Motor neuron (in vitro differentiated cells): ENCODE results near the gene TSPAN5. TPM values are rescaled to one million over a fixed set of nuclear protein-coding genes. Genes with fewer than 3 reads are reported as not detected.

Source experiments
- ATAC-seq, 8 experiments: fragments of 200-7000 bp; cut with Tn5 transposase; replicated peaks in 6 of 8; 2 replicates each; pipeline ENCODE4 v1.8.0; 2021; ENCODE audit warnings: mild to moderate bottlenecking in 8 of 8, moderate library complexity in 8 of 8
- H3K27ac ChIP-seq, 2 donors: fragments of 250-450 bp; sonication (Bioruptor Pico); 2 replicates each; pipeline ENCODE4 v1.9.0; 2021; ENCODE audit warnings: antibody characterized with exemption in 2 of 2, mild to moderate bottlenecking in 2 of 2, moderate library complexity in 1 of 2
- H3K4me1 ChIP-seq, 2 donors: fragments of 250-450 bp; sonication (Bioruptor Pico); replicated peaks in 1 of 2; 2 replicates each; pipeline ENCODE4 v1.6.1; 2021; ENCODE audit warnings: antibody characterized with exemption in 2 of 2, mild to moderate bottlenecking in 2 of 2, moderate library complexity in 1 of 2
- H3K4me3 ChIP-seq, 5 donors: fragments of 250-450 bp; sonication (Bioruptor Pico); 2 replicates each; pipeline ENCODE4 v1.9.0; 2021; ENCODE audit warnings: antibody characterized with exemption in 5 of 5, mild to moderate bottlenecking in 5 of 5, moderate library complexity in 4 of 5
- WGBS, 10 experiments: fragments of 450-650 bp; shearing (Covaris generic); methylation state at CpG; one replicate each; pipeline ENCODE4 v1.0.0; 2022; 5-methylcytosine and 5-hydroxymethylcytosine counted together
- in situ Hi-C, 9 experiments: fragments of 400-800 bp; cut with MboI; loops; one replicate each; pipeline ENCODE4 v1.15.0; 2021; ENCODE audit warnings: low sequenced_read_pairs in 9 of 9, low pct_unique_long_range_greater_than_20kb in 2 of 9; ENCODE audit not compliant: unreplicated experiment in 9 of 9
- total RNA-seq, 8 experiments: library from RNA; unstranded; fragments of 300-600 nt; gene quantifications; 2 replicates each; pipeline versions ENCODE4 v1.2.3 to v1.2.4, GENCODE V29; 2022

TSPAN5 gene
- total RNA-seq, 8 experiments from 2014 or later = 1.6 to 70.1 (median 39.0) TPM

DNA sequence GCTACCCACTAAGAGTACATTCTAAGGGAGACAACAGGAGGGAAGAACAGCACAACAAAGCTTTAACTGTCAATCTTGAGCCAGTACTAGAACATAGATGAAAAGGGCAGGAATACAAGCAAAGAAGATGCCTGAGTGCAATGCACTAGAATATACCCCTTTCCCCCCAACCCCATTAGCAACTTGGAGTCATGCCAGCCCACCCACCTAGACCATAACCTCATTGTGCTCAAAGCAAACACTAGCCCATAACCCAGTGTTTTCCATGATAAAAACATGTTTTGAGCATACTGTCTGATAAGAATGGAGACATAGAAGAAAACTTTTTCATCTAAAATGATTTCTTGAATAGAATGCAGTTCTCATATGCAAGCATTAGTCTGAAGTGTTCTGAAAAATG is 214.0 kb downstream of the TSPAN5 start:
- in situ Hi-C loops = no loop called here
- Histone ChIP-seq H3K4me1 (no peaks in the 10 kb centered on the region), H3K4me3 (no peak overlapping the region), H3K27ac (no peak overlapping the region)
- ATAC-seq = no peak

DNA sequence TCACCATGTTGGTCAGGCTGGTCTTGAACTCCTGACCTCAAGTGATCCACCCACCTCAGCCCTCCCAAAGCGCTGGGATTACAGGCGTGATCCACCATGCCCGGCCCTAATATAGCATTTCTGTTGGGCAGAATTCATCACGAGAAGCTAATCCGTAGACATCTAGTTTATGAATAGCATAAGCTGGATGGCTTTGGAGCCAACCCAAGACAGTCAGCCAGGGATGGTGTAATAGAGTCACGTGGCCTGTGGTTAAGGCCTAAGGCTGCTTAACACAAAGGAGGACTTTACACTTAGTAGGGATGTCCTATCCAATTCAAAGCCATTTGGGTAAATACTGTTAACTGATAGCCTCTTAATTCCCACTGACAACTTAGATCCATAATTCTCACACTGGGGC is 223.6 kb downstream of the TSPAN5 start:
- Histone ChIP-seq H3K4me3 (no peak overlapping the region), H3K27ac (no peak overlapping the region), H3K4me1 (peaks cover 0 to 3% of the 10 kb centered on the region in 2 donors)
- in situ Hi-C loops = no loop called here
- WGBS, 10 experiments = 96 to 100% (median 100%) methylated on average over 1 to 5 of the region's 6 CpGs; no CpG with 5 or more reads in 6 of the 10 experiments
- ATAC-seq = no peak

DNA sequence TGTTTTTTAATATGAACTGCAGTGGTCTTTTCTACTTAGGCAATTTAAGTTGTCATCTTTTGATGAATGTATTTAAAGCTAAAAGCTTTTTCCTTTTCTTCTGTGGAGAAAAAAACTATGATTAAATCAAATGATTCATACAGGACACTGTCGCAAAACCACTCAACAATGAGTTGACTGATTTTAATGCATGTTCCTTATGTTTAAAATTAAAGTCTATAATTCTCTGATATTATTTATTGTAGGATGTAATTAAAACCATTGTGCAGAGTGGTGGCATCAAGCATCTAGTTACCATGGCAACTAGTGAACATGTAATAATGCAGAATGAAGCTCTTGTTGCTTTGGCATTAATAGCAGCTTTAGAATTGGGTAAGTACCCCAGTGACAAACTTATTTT is 224.7 kb downstream of the TSPAN5 start:
- ATAC-seq = peak in 3 of 8 experiments; percentile 18 to 41 (median 38)
- in situ Hi-C loops = no loop called here
- Histone ChIP-seq H3K27ac (no peak overlapping the region), H3K4me1 (peaks cover 0 to 3% of the 10 kb centered on the region in 2 donors), H3K4me3 (no peak overlapping the region)
- 42 to 100% (median 91%) methylated on average over 1 of the region's 1 CpG; no CpG with 5 or more reads in 1 of the 10 experiments for WGBS, 10 experiments

DNA sequence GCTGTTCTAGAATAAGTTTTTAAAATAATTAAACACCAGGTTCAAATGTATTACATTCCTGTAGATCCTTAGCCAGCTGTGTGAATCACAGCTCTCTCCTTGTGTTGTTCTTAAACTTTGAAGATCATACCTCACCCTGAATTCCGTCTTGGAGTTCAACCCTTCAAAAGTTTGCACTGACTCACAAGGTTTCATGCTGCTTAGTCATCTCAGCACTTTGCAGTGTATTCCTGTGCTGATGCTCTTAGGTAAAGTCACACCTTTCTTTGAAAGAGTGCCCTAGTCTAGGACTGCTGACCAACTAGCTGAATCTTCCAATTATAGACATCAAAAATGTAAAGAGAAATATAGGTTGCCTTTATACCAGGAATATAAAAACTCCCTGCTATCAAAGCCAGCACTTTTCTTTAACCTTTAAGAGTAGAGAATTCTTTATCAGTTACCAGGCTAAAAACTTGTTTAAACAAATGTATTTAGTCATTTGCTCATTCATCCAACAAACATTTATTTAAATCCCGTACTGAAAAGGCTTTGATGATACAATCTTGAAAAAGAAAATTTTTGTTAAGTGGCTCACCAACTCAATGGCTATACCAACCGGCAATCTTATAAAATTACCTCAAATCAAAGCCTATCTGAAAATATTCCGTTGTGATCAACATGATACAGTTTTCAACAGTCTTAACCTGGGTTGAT is 227.6 kb downstream of the TSPAN5 start:
- peaks cover 0 to 3% of the 10 kb centered on the region in 2 donors for H3K4me1 ChIP-seq
- H3K4me3 ChIP-seq = no peak overlapping the region
- in situ Hi-C loops = no loop called here
- 3 to 100% (median 90%) methylated on average over 1 to 4 of the region's 4 CpGs for WGBS, 10 experiments
- no peak overlapping the region for H3K27ac ChIP-seq
- peak in 2 of 8 experiments; percentile 64 to 88 for ATAC-seq

DNA sequence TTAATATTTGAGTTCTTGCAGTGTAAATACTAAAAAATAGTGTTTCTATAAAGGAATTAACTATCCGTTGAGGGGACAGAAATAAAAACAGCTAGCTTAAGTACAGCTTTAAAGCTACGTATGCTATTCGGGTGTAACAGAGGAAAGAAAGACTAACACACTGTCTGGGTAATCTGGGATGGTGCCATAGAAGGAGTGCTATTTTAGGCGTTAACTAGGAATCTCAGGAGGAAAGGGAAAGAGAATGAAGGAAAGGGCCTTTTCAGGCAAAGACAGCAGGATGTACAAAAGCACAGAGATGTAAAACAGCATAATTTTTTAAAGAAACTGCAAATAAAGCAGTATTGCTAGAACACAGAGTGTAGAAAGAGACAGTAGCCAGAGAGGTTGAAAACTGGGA is 235.4 kb downstream of the TSPAN5 start:
- ATAC-seq = no peak
- 76 to 100% (median 100%) methylated on average over 1 to 4 of the region's 4 CpGs; no CpG with 5 or more reads in 1 of the 10 experiments for WGBS, 10 experiments
- Histone ChIP-seq H3K4me3 (no peak overlapping the region), H3K4me1 (no peaks in the 10 kb centered on the region), H3K27ac (no peak overlapping the region)
- in situ Hi-C loops = loop anchor here in 1 of 9 experiments (25.0 kb wide), 1 partner anchor 261 kb away; no protein-coding TSS in a partner anchor

DNA sequence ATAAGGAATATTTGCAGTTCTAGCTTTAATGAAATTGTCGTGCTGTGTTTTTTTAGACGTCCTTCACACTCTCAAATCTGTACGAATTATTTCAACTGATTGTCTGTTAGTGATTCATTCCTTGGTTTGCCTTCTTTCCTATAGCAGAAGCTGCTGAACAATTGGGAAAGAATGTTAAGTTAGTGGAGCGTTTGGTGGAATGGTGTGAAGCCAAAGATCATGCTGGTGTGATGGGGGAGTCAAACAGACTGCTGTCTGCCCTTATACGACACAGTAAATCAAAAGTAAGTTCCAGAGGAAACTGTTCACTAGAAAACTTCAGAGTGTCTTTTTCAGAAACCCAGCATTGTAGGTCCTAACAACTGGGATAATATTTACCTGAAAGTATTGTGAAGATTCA is 237.3 kb downstream of the TSPAN5 start:
- 33 to 100% (median 98%) methylated on average over 1 to 5 of the region's 5 CpGs for WGBS, 10 experiments
- H3K4me3 ChIP-seq = no peak overlapping the region
- H3K27ac ChIP-seq = no peak overlapping the region
- H3K4me1 ChIP-seq = no peaks in the 10 kb centered on the region
- in situ Hi-C loops = loop anchor here in 1 of 9 experiments (25.0 kb wide), 1 partner anchor 259 kb away; no protein-coding TSS in a partner anchor
- ATAC-seq = no peak
